ENCODE data around the gene MITF. TPM values are rescaled to one million over a fixed set of nuclear protein-coding genes. Genes with fewer than 3 reads are reported as not detected.

The MITF gene
- total RNA-seq, 1 donor from 2014 or later = 0.25 TPM

GRCh38 chr3:69762768-69763229 lies 23.5 kb downstream of the MITF start:
- H3K9me3 Mint-ChIP-seq (ENCODE audit: unreplicated experiment) = no peaks in the 10 kb centered on the region
- DNase-seq = no peak

GRCh38 chr3:69763458-69763857 lies 24.2 kb downstream of the MITF start:
- Mint-ChIP-seq H3K27ac (ENCODE audit: unreplicated experiment) (no peak overlapping the region), H3K9me3 (ENCODE audit: unreplicated experiment) (no peaks in the 10 kb centered on the region), H3K4me1 (ENCODE audit: low read depth, unreplicated experiment) (peaks cover 15% of the 10 kb centered on the region), H3K27me3 (ENCODE audit: unreplicated experiment) (peaks cover 4% of the 10 kb centered on the region), H3K4me3 (ENCODE audit: unreplicated experiment) (no peak overlapping the region), H3K36me3 (ENCODE audit: unreplicated experiment) (no peaks in the 10 kb centered on the region)
- TF ChIP-seq, protein P1, sequence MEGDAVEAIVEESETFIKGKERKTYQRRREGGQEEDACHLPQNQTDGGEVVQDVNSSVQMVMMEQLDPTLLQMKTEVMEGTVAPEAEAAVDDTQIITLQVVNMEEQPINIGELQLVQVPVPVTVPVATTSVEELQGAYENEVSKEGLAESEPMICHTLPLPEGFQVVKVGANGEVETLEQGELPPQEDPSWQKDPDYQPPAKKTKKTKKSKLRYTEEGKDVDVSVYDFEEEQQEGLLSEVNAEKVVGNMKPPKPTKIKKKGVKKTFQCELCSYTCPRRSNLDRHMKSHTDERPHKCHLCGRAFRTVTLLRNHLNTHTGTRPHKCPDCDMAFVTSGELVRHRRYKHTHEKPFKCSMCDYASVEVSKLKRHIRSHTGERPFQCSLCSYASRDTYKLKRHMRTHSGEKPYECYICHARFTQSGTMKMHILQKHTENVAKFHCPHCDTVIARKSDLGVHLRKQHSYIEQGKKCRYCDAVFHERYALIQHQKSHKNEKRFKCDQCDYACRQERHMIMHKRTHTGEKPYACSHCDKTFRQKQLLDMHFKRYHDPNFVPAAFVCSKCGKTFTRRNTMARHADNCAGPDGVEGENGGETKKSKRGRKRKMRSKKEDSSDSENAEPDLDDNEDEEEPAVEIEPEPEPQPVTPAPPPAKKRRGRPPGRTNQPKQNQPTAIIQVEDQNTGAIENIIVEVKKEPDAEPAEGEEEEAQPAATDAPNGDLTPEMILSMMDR (IDR thresholded peaks at IDR 0.05; ENCODE audit: partially characterized antibody, unreplicated experiment) = no peak
- DNase-seq = no peak

More at GRCh38 chr3:69762768-69763229, 23.5 kb downstream of the MITF start:
- TF ChIP-seq, protein P1 (IDR thresholded peaks at IDR 0.05; ENCODE audit: partially characterized antibody, unreplicated experiment) = no peak
- peaks cover 4% of the 10 kb centered on the region for H3K27me3 Mint-ChIP-seq (ENCODE audit: unreplicated experiment)
- no peaks in the 10 kb centered on the region for H3K36me3 Mint-ChIP-seq (ENCODE audit: unreplicated experiment)
- H3K4me3 Mint-ChIP-seq (ENCODE audit: unreplicated experiment) = no peak overlapping the region
- peaks cover 15% of the 10 kb centered on the region for H3K4me1 Mint-ChIP-seq (ENCODE audit: low read depth, unreplicated experiment)
- H3K27ac Mint-ChIP-seq (ENCODE audit: unreplicated experiment) = no peak overlapping the region

DNA sequence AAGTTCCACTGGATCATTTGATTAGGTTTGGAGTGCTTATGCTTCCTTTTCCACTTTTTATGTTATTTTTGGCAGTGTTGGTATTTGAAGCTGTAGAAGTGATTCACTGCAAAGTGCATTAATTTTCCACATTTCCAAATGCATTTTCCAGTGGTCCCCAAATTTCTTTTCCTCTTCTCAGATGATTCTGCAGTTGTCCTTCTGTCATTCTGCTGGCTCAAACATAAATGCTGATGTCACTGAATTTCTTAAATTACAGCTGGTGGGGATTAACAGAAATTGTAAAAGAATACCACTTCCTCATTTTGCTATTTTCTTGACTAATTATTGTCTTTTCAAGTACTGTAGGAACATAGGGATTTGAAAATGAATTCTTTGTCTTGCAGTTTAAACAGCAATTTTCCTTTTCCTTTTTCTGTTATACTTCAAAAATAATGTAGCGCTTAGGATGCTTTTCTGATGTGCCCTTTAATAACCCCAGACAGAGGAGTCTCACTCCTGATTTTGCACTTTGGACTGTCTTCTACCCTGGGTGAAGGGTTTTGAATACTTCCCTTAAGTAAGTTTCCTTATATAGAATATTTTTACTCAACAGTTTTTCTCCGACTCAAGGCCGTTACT lies 25.0 kb downstream of the MITF start:
- TF ChIP-seq, protein P1 (IDR thresholded peaks at IDR 0.05; ENCODE audit: partially characterized antibody, unreplicated experiment) = no peak
- Mint-ChIP-seq H3K9me3 (ENCODE audit: unreplicated experiment) (no peaks in the 10 kb centered on the region), H3K4me1 (ENCODE audit: low read depth, unreplicated experiment) (peaks cover 15% of the 10 kb centered on the region), H3K27me3 (ENCODE audit: unreplicated experiment) (peaks cover 4% of the 10 kb centered on the region), H3K27ac (ENCODE audit: unreplicated experiment) (no peak overlapping the region), H3K4me3 (ENCODE audit: unreplicated experiment) (no peak overlapping the region), H3K36me3 (ENCODE audit: unreplicated experiment) (no peaks in the 10 kb centered on the region)
- no peak for DNase-seq

- Mint-ChIP-seq H3K36me3 (ENCODE audit: unreplicated experiment) (no peaks in the 10 kb centered on the region), H3K27ac (ENCODE audit: unreplicated experiment) (peak overlapping the region; percentile 18), H3K27me3 (ENCODE audit: unreplicated experiment) (peaks cover 4% of the 10 kb centered on the region), H3K9me3 (ENCODE audit: unreplicated experiment) (no peaks in the 10 kb centered on the region), H3K4me1 (ENCODE audit: low read depth, unreplicated experiment) (peaks cover 15% of the 10 kb centered on the region), H3K4me3 (ENCODE audit: unreplicated experiment) (no peak overlapping the region)
- peak; percentile 31 for DNase-seq
- TF ChIP-seq, protein P1 (IDR thresholded peaks at IDR 0.05; ENCODE audit: partially characterized antibody, unreplicated experiment) = no peak
Observed at GRCh38 chr3:69764861-69765260, 25.6 kb downstream of the MITF start.

DNA sequence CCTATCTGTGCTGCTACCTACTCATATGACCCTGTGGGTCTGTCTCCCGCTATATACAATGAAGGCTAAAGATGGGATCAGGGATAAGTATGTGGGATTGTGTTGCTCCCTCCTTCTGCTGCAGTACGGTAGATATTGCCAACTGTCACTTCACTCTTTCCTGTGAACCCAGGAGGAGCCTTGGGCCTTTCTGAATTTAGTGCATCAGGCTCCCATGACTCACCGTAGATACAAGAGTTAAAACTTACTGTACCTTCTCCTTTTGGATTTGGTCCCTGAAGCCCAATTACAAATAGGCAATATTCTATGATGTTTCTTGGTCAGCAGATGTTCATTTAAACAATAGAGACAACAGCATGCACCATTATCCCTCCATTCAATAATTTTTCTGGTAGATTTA lies 27.4 kb downstream of the MITF start:
- Mint-ChIP-seq H3K9me3 (ENCODE audit: unreplicated experiment) (no peaks in the 10 kb centered on the region), H3K4me1 (ENCODE audit: low read depth, unreplicated experiment) (peaks cover 15% of the 10 kb centered on the region), H3K36me3 (ENCODE audit: unreplicated experiment) (no peaks in the 10 kb centered on the region), H3K27ac (ENCODE audit: unreplicated experiment) (no peak overlapping the region), H3K27me3 (ENCODE audit: unreplicated experiment) (peaks cover 4% of the 10 kb centered on the region), H3K4me3 (ENCODE audit: unreplicated experiment) (no peak overlapping the region)
- no peak for DNase-seq
- TF ChIP-seq, protein P1 (IDR thresholded peaks at IDR 0.05; ENCODE audit: partially characterized antibody, unreplicated experiment) = no peak
